ENCODE results near the gene KCNJ16.

Gene KCNJ16

GRCh38 chr17:70107904-70108565, 33.0 kb downstream of the KCNJ16 start:
- no peak overlapping the region for H3K4me3 ChIP-seq (replicated peaks; ENCODE audit: low read depth, low read length)
- TF ChIP-seq CTCF (IDR thresholded peaks at IDR 0.05; ENCODE audit: low read length, missing control alignments), result no peak
- no peak for DNase-seq (ENCODE audit: low read depth)

GRCh38 chr17:70109497-70109896, 34.5 kb downstream of the KCNJ16 start:
- no peak for TF ChIP-seq CTCF (IDR thresholded peaks at IDR 0.05; ENCODE audit: low read length, missing control alignments)
- DNase-seq (ENCODE audit: low read depth), result no peak
- H3K4me3 ChIP-seq (replicated peaks; ENCODE audit: low read depth, low read length), result no peak overlapping the region

- no peak overlapping the region for H3K4me3 ChIP-seq (replicated peaks; ENCODE audit: low read depth, low read length)
- TF ChIP-seq CTCF (IDR thresholded peaks at IDR 0.05; ENCODE audit: low read length, missing control alignments), result no peak
- DNase-seq (ENCODE audit: low read depth), result peak; percentile 67
Measured at GRCh38 chr17:70110443-70110880, 35.4 kb downstream of the KCNJ16 start.

- no peak overlapping the region for H3K4me3 ChIP-seq (replicated peaks; ENCODE audit: low read depth, low read length)
- TF ChIP-seq CTCF (IDR thresholded peaks at IDR 0.05; ENCODE audit: low read length, missing control alignments), result no peak
- no peak for DNase-seq (ENCODE audit: low read depth)
Measured at GRCh38 chr17:70111201-70111600, 36.2 kb downstream of the KCNJ16 start.

- no peak overlapping the region for H3K4me3 ChIP-seq (replicated peaks; ENCODE audit: low read depth, low read length)
- no peak for DNase-seq (ENCODE audit: low read depth)
- TF ChIP-seq CTCF (IDR thresholded peaks at IDR 0.05; ENCODE audit: low read length, missing control alignments), result no peak
Measured at GRCh38 chr17:70114405-70114804, 39.4 kb downstream of the KCNJ16 start.

GRCh38 chr17:70115126-70115525, 40.1 kb downstream of the KCNJ16 start:
- no peak overlapping the region for H3K4me3 ChIP-seq (replicated peaks; ENCODE audit: low read depth, low read length)
- DNase-seq (ENCODE audit: low read depth), result no peak
- TF ChIP-seq CTCF (IDR thresholded peaks at IDR 0.05; ENCODE audit: low read length, missing control alignments), result no peak

GRCh38 chr17:70116919-70117318, 41.9 kb downstream of the KCNJ16 start:
- no peak for TF ChIP-seq CTCF (IDR thresholded peaks at IDR 0.05; ENCODE audit: low read length, missing control alignments)
- no peak overlapping the region for H3K4me3 ChIP-seq (replicated peaks; ENCODE audit: low read depth, low read length)
- no peak for DNase-seq (ENCODE audit: low read depth)
